Left lung (tissue), 10 donors: Measurements from ENCODE around the gene PANK3. TPM values are rescaled to one million over a fixed set of nuclear protein-coding genes. Genes with fewer than 3 reads are reported as not detected.
"Not testable (repeated sequence)": the region's sequence is repeated elsewhere in the genome, so short reads cannot be mapped to it uniquely, and the experiment has no call there.

Source experiments
- ATAC-seq: fragments of 200-7000 bp; cut with Tn5 transposase; one replicate; pipeline ENCODE4 v1.9.1; 2020; ENCODE audit warnings: moderate library complexity
- DNase-seq, 4 donors: peaks; one replicate each; pipeline ENCODE4 v3.0.0-alpha.2; 2013 to 2020
- H3K27ac ChIP-seq, 2 donors: fragments of 200-600 bp; sonication (generic) in 1 of 2; one replicate each; pipeline versions ENCODE4 v1.5.0 to v1.8.0; 2020 to 2021
- H3K27me3 ChIP-seq, 2 donors: fragments of 200-600 bp; sonication (generic) in 1 of 2; one replicate each; pipeline versions ENCODE4 v1.5.0 to v1.8.0; 2020 to 2021
- H3K36me3 ChIP-seq, 2 donors: fragments of 200-600 bp; sonication (generic) in 1 of 2; one replicate each; pipeline versions ENCODE4 v1.5.0 to v1.8.0; 2020 to 2021
- H3K4me1 ChIP-seq, 2 donors: fragments of 200-600 bp; one replicate each; pipeline ENCODE4 v1.8.0; 2021
- H3K4me3 ChIP-seq, 2 donors: fragments of 200-600 bp; sonication (generic) in 1 of 2; one replicate each; pipeline versions ENCODE4 v1.5.0 to v1.8.0; 2020 to 2021; ENCODE audit warnings: mild to moderate bottlenecking in 1 of 2
- H3K9me3 ChIP-seq, 2 donors: fragments of 200-600 bp; sonication (generic) in 1 of 2; one replicate each; pipeline versions ENCODE4 v1.5.0 to v1.8.0; 2020 to 2021
- CTCF ChIP-seq, 2 donors: fragments of 200-600 bp; sonication (generic) in 1 of 2; IDR thresholded peaks; one replicate each; pipeline versions ENCODE4 v1.5.0 to v1.8.0; 2021; ENCODE audit warnings: antibody characterized with exemption in 2 of 2
- intact Hi-C, 2 donors: fragments of 100-400 bp; cut with DNase I; formaldehyde crosslinking; loops; one replicate each; pipeline versions ENCODE4 v1.11.2 to v1.14.2; 2022
- polyA plus RNA-seq, 6 donors: library from polyadenylated mRNA; unstranded; fragments of 120-200 nt; gene quantifications; one replicate each; pipeline ENCODE4 v1.2.1, GENCODE V29; 2013; ENCODE audit not compliant: insufficient read length in 6 of 6
- total RNA-seq, 2 donors: library from RNA; stranded (reverse); fragmentation: NEBNext Ultra II Directional; extraction: Animal tissue kit (Norgen Biotek cat#: 25700); gene quantifications; one replicate each; pipeline ENCODE4 v1.2.1, GENCODE V29; 2021
- donor health status: DM: no; HTN: yes; CAD: no.
- donor health status: DM: no; HTN: no; CAD: no.

The PANK3 gene
- total and polyA plus RNA-seq, 8 donors: 48.1 to 73.0 (median 52.7) TPM

GRCh38 chr5:168580227-168580508 is 1.0 kb upstream of the PANK3 start:
- no peaks in the 10 kb centered on the region for H3K9me3 ChIP-seq
- no peak for TF ChIP-seq CTCF (IDR thresholded peaks at IDR 0.05)
- no peaks in the 10 kb centered on the region for H3K36me3 ChIP-seq
- DNase-seq (no peak), ATAC-seq (no peak)
- peak overlapping the region; percentile 89 to 98 for H3K4me3 ChIP-seq
- H3K27ac ChIP-seq: peak overlapping the region; percentile 90 to 95
- peaks cover 13 to 31% of the 10 kb centered on the region in 2 donors for H3K4me1 ChIP-seq
- intact Hi-C loops: no loop called here
- no peaks in the 10 kb centered on the region for H3K27me3 ChIP-seq

- Histone ChIP-seq H3K27me3 (no peaks in the 10 kb centered on the region), H3K4me1 (peaks cover 15 to 36% of the 10 kb centered on the region in 2 donors), H3K9me3 (no peaks in the 10 kb centered on the region), H3K4me3 (peak overlapping the region; percentile 89 to 98), H3K27ac (peak overlapping the region; percentile 90 to 95), H3K36me3 (no peaks in the 10 kb centered on the region)
- DNase-seq: peak; percentile 98 to 99 (median 98)
- ATAC-seq: peak; percentile 98
- intact Hi-C loops: no loop called here
- no peak for TF ChIP-seq CTCF (IDR thresholded peaks at IDR 0.05)
Measured at GRCh38 chr5:168579488-168580226, 489 bp upstream of the PANK3 start.

GRCh38 chr5:168578006-168578405 is 1.2 kb downstream of the PANK3 start:
- intact Hi-C loops: no loop called here
- H3K27ac ChIP-seq: peak overlapping the region in 1 of 2 donors; percentile 90
- no peak for TF ChIP-seq CTCF (IDR thresholded peaks at IDR 0.05)

GRCh38 chr5:168575391-168576372 is 3.5 kb downstream of the PANK3 start:
- intact Hi-C loops: no loop called here
- Histone ChIP-seq H3K4me3 (no peak overlapping the region), H3K9me3 (no peaks in the 10 kb centered on the region), H3K27ac (no peak overlapping the region), H3K27me3 (no peaks in the 10 kb centered on the region), H3K36me3 (no peaks in the 10 kb centered on the region), H3K4me1 (peaks cover 15 to 38% of the 10 kb centered on the region in 2 donors)
- no peak for DNase-seq
- no peak for TF ChIP-seq CTCF (IDR thresholded peaks at IDR 0.05)
- no peak for ATAC-seq

More at GRCh38 chr5:168578006-168578405, 1.2 kb downstream of the PANK3 start:
- Histone ChIP-seq H3K9me3 (no peaks in the 10 kb centered on the region), H3K4me1 (peaks cover 15 to 38% of the 10 kb centered on the region in 2 donors), H3K27me3 (no peaks in the 10 kb centered on the region), H3K36me3 (no peaks in the 10 kb centered on the region), H3K4me3 (peak overlapping the region; percentile 89 to 98)
- ATAC-seq (no peak), DNase-seq (no peak)

GRCh38 chr5:168574156-168574555 is 5.0 kb downstream of the PANK3 start:
- H3K36me3 ChIP-seq, DNase-seq, intact Hi-C loops, H3K9me3 ChIP-seq, ATAC-seq, H3K27ac ChIP-seq, H3K4me3 ChIP-seq, H3K27me3 ChIP-seq: not testable (repeated sequence)
- peaks cover 11 to 38% of the 10 kb centered on the region in 2 donors for H3K4me1 ChIP-seq

- ATAC-seq, H3K4me3 ChIP-seq, DNase-seq, H3K27me3 ChIP-seq, H3K36me3 ChIP-seq, H3K27ac ChIP-seq, intact Hi-C loops, H3K9me3 ChIP-seq: not testable (repeated sequence)
- peaks cover 11 to 38% of the 10 kb centered on the region in 2 donors for H3K4me1 ChIP-seq
Measured at GRCh38 chr5:168573663-168574062, 5.5 kb downstream of the PANK3 start.
